Measurements from ENCODE around the gene FAM169A. TPM values are rescaled to one million over a fixed set of nuclear protein-coding genes. Genes with fewer than 3 reads are reported as not detected.

Gene FAM169A
- total RNA-seq, 1 donor from 2014 or later, result 11.9 TPM

GRCh38 chr5:74766418-74766848 is 99.8 kb downstream of the FAM169A start:
- FAIRE-seq (no peak), DNase-seq (ENCODE audit: low read depth) (peak; percentile 62)
- H3K9me3 Mint-ChIP-seq (ENCODE audit: unreplicated experiment), result no peaks in the 10 kb centered on the region
- peak overlapping the region; percentile 90 for H3K9ac ChIP-seq (ENCODE audit: low read length)
- H3K27me3 ChIP-seq (ENCODE audit: insufficient read depth, low read length), result no peaks in the 10 kb centered on the region
- TF ChIP-seq EZH2 (IDR thresholded peaks at IDR 0.05; ENCODE audit: insufficient read depth, low read length) (no peak), CTCF (IDR thresholded peaks at IDR 0.05; ENCODE audit: insufficient read depth, low read depth, low read length) (peak; percentile 36)
- peak overlapping the region; percentile 67 for H3K27ac ChIP-seq (ENCODE audit: low read depth, low read length)
- peaks cover 10% of the 10 kb centered on the region for H3K36me3 ChIP-seq (ENCODE audit: insufficient read depth, low read length)
- peak overlapping the region; percentile 99 for H3K4me3 Mint-ChIP-seq (ENCODE audit: unreplicated experiment)
- peaks cover 3% of the 10 kb centered on the region for H3K36me3 Mint-ChIP-seq (ENCODE audit: low read depth, unreplicated experiment)
- peaks cover 27% of the 10 kb centered on the region for H3K4me1 Mint-ChIP-seq (ENCODE audit: low read depth, unreplicated experiment)
- H3K27me3 Mint-ChIP-seq (ENCODE audit: low read depth, unreplicated experiment), result no peaks in the 10 kb centered on the region
- H3K9me3 ChIP-seq (ENCODE audit: insufficient read depth, low read depth, low read length), result no peaks in the 10 kb centered on the region
- peak overlapping the region; percentile 86 for H3K27ac Mint-ChIP-seq (ENCODE audit: unreplicated experiment)
- peaks cover 58% of the 10 kb centered on the region for H3K79me2 ChIP-seq (ENCODE audit: insufficient read depth, low read length)
- H3K4me1 ChIP-seq (ENCODE audit: insufficient read depth, low read length), result peaks cover 10% of the 10 kb centered on the region
- peak overlapping the region; percentile 94 for H3K4me2 ChIP-seq (ENCODE audit: low read length)
- peak overlapping the region; percentile 98 for H3K4me3 ChIP-seq (ENCODE audit: insufficient read depth, low read depth, low read length)
- peaks cover 9% of the 10 kb centered on the region for H4K20me1 ChIP-seq (ENCODE audit: insufficient read depth, low read length)
- peak overlapping the region; percentile 92 for H2AFZ ChIP-seq (ENCODE audit: low read depth, low read length)

- Histone ChIP-seq H3K27ac (ENCODE audit: low read depth, low read length) (peak overlapping the region; percentile 11), H2AFZ (ENCODE audit: low read depth, low read length) (no peak overlapping the region), H3K4me1 (ENCODE audit: insufficient read depth, low read length) (peaks cover 10% of the 10 kb centered on the region), H3K79me2 (ENCODE audit: insufficient read depth, low read length) (peaks cover 62% of the 10 kb centered on the region), H3K4me3 (ENCODE audit: insufficient read depth, low read depth, low read length) (peak overlapping the region; percentile 98), H3K36me3 (ENCODE audit: insufficient read depth, low read length) (peaks cover 12% of the 10 kb centered on the region), H3K4me2 (ENCODE audit: low read length) (peak overlapping the region; percentile 94), H3K9me3 (ENCODE audit: insufficient read depth, low read depth, low read length) (no peaks in the 10 kb centered on the region), H4K20me1 (ENCODE audit: insufficient read depth, low read length) (peaks cover 9% of the 10 kb centered on the region), H3K9ac (ENCODE audit: low read length) (peak overlapping the region; percentile 90), H3K27me3 (ENCODE audit: insufficient read depth, low read length) (no peaks in the 10 kb centered on the region)
- peaks cover 3% of the 10 kb centered on the region for H3K36me3 Mint-ChIP-seq (ENCODE audit: low read depth, unreplicated experiment)
- no peak for TF ChIP-seq EZH2 (IDR thresholded peaks at IDR 0.05; ENCODE audit: insufficient read depth, low read length)
- TF ChIP-seq CTCF (IDR thresholded peaks at IDR 0.05; ENCODE audit: insufficient read depth, low read depth, low read length), result no peak
- peaks cover 32% of the 10 kb centered on the region for H3K4me1 Mint-ChIP-seq (ENCODE audit: low read depth, unreplicated experiment)
- DNase-seq (ENCODE audit: low read depth) (no peak), FAIRE-seq (no peak)
- peak overlapping the region; percentile 86 for H3K27ac Mint-ChIP-seq (ENCODE audit: unreplicated experiment)
- H3K27me3 Mint-ChIP-seq (ENCODE audit: low read depth, unreplicated experiment), result no peaks in the 10 kb centered on the region
- H3K9me3 Mint-ChIP-seq (ENCODE audit: unreplicated experiment), result no peaks in the 10 kb centered on the region
- peak overlapping the region; percentile 99 for H3K4me3 Mint-ChIP-seq (ENCODE audit: unreplicated experiment)
Measured at GRCh38 chr5:74765929-74766328, 100.3 kb downstream of the FAM169A start.

- no peak for FAIRE-seq
- TF ChIP-seq EZH2 (IDR thresholded peaks at IDR 0.05; ENCODE audit: insufficient read depth, low read length), result no peak
- no peak for TF ChIP-seq CTCF (IDR thresholded peaks at IDR 0.05; ENCODE audit: insufficient read depth, low read depth, low read length)
- H3K9ac ChIP-seq (ENCODE audit: low read length), result no peak overlapping the region
- H3K27ac ChIP-seq (ENCODE audit: low read depth, low read length), result no peak overlapping the region
- no peaks in the 10 kb centered on the region for H3K27me3 ChIP-seq (ENCODE audit: insufficient read depth, low read length)
- Mint-ChIP-seq H3K27ac (ENCODE audit: unreplicated experiment) (no peak overlapping the region), H3K27me3 (ENCODE audit: low read depth, unreplicated experiment) (no peaks in the 10 kb centered on the region), H3K4me3 (ENCODE audit: unreplicated experiment) (peak overlapping the region; percentile 99), H3K9me3 (ENCODE audit: unreplicated experiment) (no peaks in the 10 kb centered on the region), H3K4me1 (ENCODE audit: low read depth, unreplicated experiment) (peaks cover 36% of the 10 kb centered on the region), H3K36me3 (ENCODE audit: low read depth, unreplicated experiment) (peaks cover 2% of the 10 kb centered on the region)
- peak; percentile 6 for DNase-seq (ENCODE audit: low read depth)
- H3K9me3 ChIP-seq (ENCODE audit: insufficient read depth, low read depth, low read length), result no peaks in the 10 kb centered on the region
- peaks cover 65% of the 10 kb centered on the region for H3K79me2 ChIP-seq (ENCODE audit: insufficient read depth, low read length)
- peaks cover 9% of the 10 kb centered on the region for H4K20me1 ChIP-seq (ENCODE audit: insufficient read depth, low read length)
- H2AFZ ChIP-seq (ENCODE audit: low read depth, low read length), result no peak overlapping the region
- H3K4me3 ChIP-seq (ENCODE audit: insufficient read depth, low read depth, low read length), result no peak overlapping the region
- peak overlapping the region; percentile 94 for H3K4me2 ChIP-seq (ENCODE audit: low read length)
- peaks cover 10% of the 10 kb centered on the region for H3K4me1 ChIP-seq (ENCODE audit: insufficient read depth, low read length)
- H3K36me3 ChIP-seq (ENCODE audit: insufficient read depth, low read length), result peaks cover 15% of the 10 kb centered on the region
Measured at GRCh38 chr5:74765201-74765600, 101.0 kb downstream of the FAM169A start.

Data from astrocyte (in vitro differentiated cells and primary cell).